GM20000 (cell line): ENCODE results near the gene HOXA7.

Source experiments
- DNase-seq: peaks from one replicate; pipeline ENCODE4 v3.0.0; 2012; ENCODE audit warnings: low spot score
- CTCF ChIP-seq: IDR thresholded peaks from 2 replicates; pipeline ENCODE4 v1.5.1; 2012; ENCODE audit warnings: mild to moderate bottlenecking, control low read depth; ENCODE audit errors: extremely low read depth, missing control alignments

The HOXA7 gene

GRCh38 chr7:27191833-27192545 is 35.5 kb upstream of the HOXA7 start:
- no peak for TF ChIP-seq CTCF
- no peak for DNase-seq

GRCh38 chr7:27191161-27191731 is 34.8 kb upstream of the HOXA7 start:
- DNase-seq, result no peak
- no peak for TF ChIP-seq CTCF

DNA sequence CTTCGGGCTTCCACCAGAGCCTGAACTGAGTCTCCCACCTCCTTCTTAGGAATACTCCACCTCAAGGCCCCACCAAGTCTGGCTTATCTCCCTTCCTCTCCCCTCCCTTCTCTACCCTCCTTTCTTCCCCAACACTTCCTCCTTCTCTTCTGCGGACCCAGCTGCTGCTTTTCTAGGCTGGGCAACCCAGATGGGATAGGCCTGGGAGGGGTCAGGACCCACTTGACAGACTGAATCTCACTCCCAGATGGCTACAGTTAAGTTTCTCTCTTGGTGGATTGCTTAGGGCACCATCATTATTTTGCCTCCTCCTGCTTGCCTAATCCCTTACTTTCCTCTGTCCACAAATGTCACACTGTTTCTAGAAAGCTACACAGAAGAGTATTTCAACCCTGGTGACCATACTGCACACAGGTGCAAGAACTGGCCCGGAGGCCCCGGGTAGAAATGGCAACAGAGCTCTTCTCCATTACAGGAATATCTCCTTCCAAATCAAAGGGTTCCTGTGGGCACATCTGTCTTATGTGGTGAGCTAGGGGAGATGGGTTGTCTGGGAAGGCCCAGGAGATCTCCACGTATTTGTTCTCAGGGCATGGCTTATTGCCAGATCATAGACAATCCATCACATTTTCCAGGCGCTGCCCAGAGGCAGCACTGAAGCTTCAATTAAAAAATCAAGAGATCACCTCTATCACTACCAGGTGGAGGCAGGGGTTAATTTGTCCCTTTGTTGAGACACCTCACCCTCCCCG is 33.7 kb upstream of the HOXA7 start:
- no peak for TF ChIP-seq CTCF
- no peak for DNase-seq

DNA sequence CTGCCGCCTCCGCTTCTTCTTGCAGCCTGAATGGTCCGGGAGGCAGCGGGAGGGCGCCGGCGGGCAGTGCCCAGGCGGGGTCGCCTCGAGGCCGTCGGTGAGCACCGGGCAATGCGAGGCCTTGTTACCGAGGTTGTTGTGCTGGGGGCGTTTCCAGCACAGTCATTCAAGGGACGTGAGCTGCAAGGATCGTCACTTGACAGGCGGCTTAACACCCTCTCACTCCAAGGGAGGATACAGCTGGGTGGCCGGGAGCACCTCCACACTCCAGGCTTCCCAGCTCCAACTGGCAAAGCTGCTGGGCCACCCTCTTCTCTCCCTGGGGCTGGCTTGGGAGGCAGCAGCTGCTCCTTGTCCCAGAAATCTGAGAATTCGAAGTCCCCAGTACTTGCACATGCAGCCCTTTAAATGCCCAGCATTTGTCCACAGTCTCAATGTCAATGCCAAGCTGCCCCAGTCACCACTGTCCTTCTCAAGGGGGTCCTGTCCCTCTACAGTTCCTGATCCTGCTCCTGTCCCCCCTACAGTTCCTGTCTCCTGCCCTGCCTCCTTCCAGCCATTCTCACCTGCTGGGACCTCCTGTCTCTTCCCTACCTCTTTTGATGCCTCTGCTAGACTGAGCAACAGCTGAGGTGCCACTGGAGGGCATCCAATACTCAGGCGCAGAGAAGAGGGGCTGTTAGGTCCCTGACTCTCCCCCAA is 33.0 kb upstream of the HOXA7 start:
- DNase-seq, result no peak
- TF ChIP-seq CTCF, result no peak

- DNase-seq, result no peak
- no peak for TF ChIP-seq CTCF
Observed at GRCh38 chr7:27188386-27189294, 32.2 kb upstream of the HOXA7 start.

DNA sequence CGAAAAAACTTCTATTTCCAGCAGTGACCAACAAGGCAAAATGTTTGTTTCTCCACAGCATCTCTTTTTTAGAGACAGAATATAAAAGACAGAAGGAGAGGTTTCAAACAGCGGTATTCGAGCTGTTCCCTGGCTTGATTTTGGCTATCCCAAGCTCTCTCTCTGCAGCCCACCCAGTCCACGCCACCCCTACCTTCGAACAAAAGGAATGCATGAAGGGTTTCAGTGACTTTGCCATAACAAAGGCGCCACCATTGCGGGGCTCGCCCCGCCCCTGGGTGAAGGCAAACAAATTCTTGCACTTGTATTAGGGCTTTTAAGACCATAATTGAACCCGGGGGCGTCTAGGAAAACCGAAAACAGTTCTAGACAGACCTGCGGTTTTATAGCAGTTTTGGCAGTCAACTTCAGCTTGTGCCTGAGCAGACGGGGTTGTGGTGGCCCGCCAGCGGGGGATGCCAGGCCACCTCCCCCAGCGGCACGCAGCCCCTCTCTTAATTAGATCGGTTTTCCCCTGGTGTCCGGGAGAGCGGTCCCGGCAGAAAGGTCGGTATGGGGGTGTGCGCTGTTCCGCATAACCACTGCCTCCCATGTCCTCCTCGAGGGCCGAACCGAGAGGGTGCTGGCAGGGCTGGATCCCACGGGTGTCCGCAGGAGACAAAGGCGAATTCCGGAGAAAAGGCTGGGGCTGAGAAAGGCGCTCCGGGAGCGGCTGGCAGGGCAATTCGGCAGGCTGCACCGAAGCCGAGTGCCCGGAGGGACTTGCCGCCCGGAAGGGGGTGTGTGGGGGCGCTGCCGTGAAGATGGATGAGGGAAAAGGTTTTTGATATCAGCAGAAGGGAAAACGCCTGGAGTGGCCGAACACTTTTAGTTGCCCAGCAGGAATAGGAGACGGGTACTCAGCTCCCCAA is 31.3 kb upstream of the HOXA7 start:
- no peak for DNase-seq
- TF ChIP-seq CTCF, result no peak
